Subcutaneous abdominal adipose tissue (tissue), 5 donors: Measurements from ENCODE around the gene HORMAD2.
A peak's percentile ranks its signal among the peaks of the same experiment; 100 is the strongest.
"Not testable (repeated sequence)": the region's sequence is repeated elsewhere in the genome, so short reads cannot be mapped to it uniquely, and the experiment has no call there.

Experiments
- H3K27ac ChIP-seq: one replicate; pipeline ENCODE4 v1.7.0; 2013; ENCODE audit warnings: low read depth, mild to moderate bottlenecking, inconsistent platforms, low read length, moderate library complexity
- H3K27me3 ChIP-seq, 5 donors: one replicate each; pipeline ENCODE4 v1.7.0; 2013; ENCODE audit warnings: low read length in 5 of 5, inconsistent platforms in 1 of 5; ENCODE audit not compliant: control insufficient read depth in 5 of 5, insufficient read depth in 4 of 5
- H3K36me3 ChIP-seq, 5 donors: one replicate each; pipeline ENCODE4 v1.7.0; 2013; ENCODE audit warnings: low read length in 5 of 5; ENCODE audit not compliant: control insufficient read depth in 5 of 5, insufficient read depth in 5 of 5
- H3K4me1 ChIP-seq, 5 donors: one replicate each; pipeline ENCODE4 v1.7.0; 2013; ENCODE audit warnings: low read length in 5 of 5, mild to moderate bottlenecking in 3 of 5, moderate library complexity in 1 of 5; ENCODE audit not compliant: control insufficient read depth in 5 of 5, insufficient read depth in 5 of 5
- H3K4me3 ChIP-seq, 5 donors: one replicate each; pipeline ENCODE4 v1.7.0; 2013; ENCODE audit warnings: low read length in 5 of 5, low read depth in 1 of 5
- H3K9ac ChIP-seq, 5 donors: one replicate each; pipeline ENCODE4 v1.7.0; 2013; ENCODE audit warnings: low read length in 5 of 5, mild to moderate bottlenecking in 4 of 5, moderate library complexity in 3 of 5
- H3K9me3 ChIP-seq, 5 donors: one replicate each; pipeline ENCODE4 v1.7.0; 2013; ENCODE audit warnings: low read length in 5 of 5; ENCODE audit not compliant: control insufficient read depth in 5 of 5
- donor health status: healthy.
- donor health status: healthy.
- donor health status: healthy.
- donor health status: healthy.
- donor health status: healthy.

HORMAD2 gene

GRCh38 chr22:30211124-30211820 lies 131.0 kb downstream of the HORMAD2 start:
- Histone ChIP-seq H3K27ac (no peak overlapping the region), H3K9ac (no peak overlapping the region), H3K27me3 (peaks cover 0 to 46% (median 18%) of the 10 kb centered on the region in 5 donors), H3K36me3 (no peaks in the 10 kb centered on the region), H3K4me1 (peaks cover 4 to 31% (median 24%) of the 10 kb centered on the region in 5 donors), H3K4me3 (no peak overlapping the region), H3K9me3 (no peaks in the 10 kb centered on the region)

- H3K4me1 ChIP-seq: peaks cover 4 to 28% (median 20%) of the 10 kb centered on the region in 5 donors
- H3K36me3 ChIP-seq: no peaks in the 10 kb centered on the region
- peaks cover 0 to 37% (median 18%) of the 10 kb centered on the region in 5 donors for H3K27me3 ChIP-seq
- no peaks in the 10 kb centered on the region for H3K9me3 ChIP-seq
- H3K4me3 ChIP-seq: no peak overlapping the region
- no peak overlapping the region for H3K27ac ChIP-seq
- H3K9ac ChIP-seq: no peak overlapping the region
These were observed 132.2 kb downstream of the HORMAD2 start for GRCh38 chr22:30212363-30212995.

GRCh38 chr22:30212996-30213441 lies 132.8 kb downstream of the HORMAD2 start:
- peak overlapping the region in 1 of 5 donors; percentile 0 for H3K4me3 ChIP-seq
- H3K9ac ChIP-seq: peak overlapping the region in 1 of 5 donors; percentile 11
- H3K4me1 ChIP-seq: peaks cover 4 to 28% (median 19%) of the 10 kb centered on the region in 5 donors
- H3K27ac ChIP-seq: no peak overlapping the region
- H3K27me3 ChIP-seq: peaks cover 0 to 36% (median 18%) of the 10 kb centered on the region in 5 donors
- H3K9me3 ChIP-seq: no peaks in the 10 kb centered on the region
- H3K36me3 ChIP-seq: no peaks in the 10 kb centered on the region

- no peak overlapping the region for H3K27ac ChIP-seq
- no peak overlapping the region for H3K9ac ChIP-seq
- peaks cover 0 to 25% (median 13%) of the 10 kb centered on the region in 5 donors for H3K27me3 ChIP-seq
- peaks cover 4 to 14% (median 13%) of the 10 kb centered on the region in 5 donors for H3K4me1 ChIP-seq
- no peaks in the 10 kb centered on the region for H3K9me3 ChIP-seq
- no peaks in the 10 kb centered on the region for H3K36me3 ChIP-seq
- H3K4me3 ChIP-seq: no peak overlapping the region
These were observed 134.6 kb downstream of the HORMAD2 start for GRCh38 chr22:30214703-30215407.

- peaks cover 4 to 14% (median 13%) of the 10 kb centered on the region in 5 donors for H3K4me1 ChIP-seq
- not testable (repeated sequence) for H3K9ac ChIP-seq, H3K27ac ChIP-seq, H3K4me3 ChIP-seq, H3K9me3 ChIP-seq, H3K36me3 ChIP-seq
- peaks cover 0 to 27% (median 12%) of the 10 kb centered on the region in 5 donors for H3K27me3 ChIP-seq
These were observed 136.0 kb downstream of the HORMAD2 start for GRCh38 chr22:30216272-30216671.

- peaks cover under 1 to 27% (median 16%) of the 10 kb centered on the region in 5 donors for H3K27me3 ChIP-seq
- H3K36me3 ChIP-seq: no peaks in the 10 kb centered on the region
- peaks cover 4 to 14% (median 13%) of the 10 kb centered on the region in 5 donors for H3K4me1 ChIP-seq
- H3K9ac ChIP-seq: no peak overlapping the region
- H3K4me3 ChIP-seq: no peak overlapping the region
- H3K9me3 ChIP-seq: no peaks in the 10 kb centered on the region
- H3K27ac ChIP-seq: no peak overlapping the region
These were observed 136.4 kb downstream of the HORMAD2 start for GRCh38 chr22:30216710-30217109.

GRCh38 chr22:30217698-30218560 lies 137.7 kb downstream of the HORMAD2 start:
- Histone ChIP-seq H3K9ac (no peak overlapping the region), H3K27ac (no peak overlapping the region), H3K9me3 (no peaks in the 10 kb centered on the region), H3K27me3 (peaks cover 8 to 38% (median 24%) of the 10 kb centered on the region in 5 donors), H3K36me3 (no peaks in the 10 kb centered on the region), H3K4me1 (peaks cover 0 to 7% (median 5%) of the 10 kb centered on the region in 5 donors), H3K4me3 (no peak overlapping the region)

GRCh38 chr22:30219049-30219654 lies 138.9 kb downstream of the HORMAD2 start:
- Histone ChIP-seq H3K4me3 (no peak overlapping the region), H3K36me3 (no peaks in the 10 kb centered on the region), H3K27ac (no peak overlapping the region), H3K4me1 (no peaks in the 10 kb centered on the region), H3K9ac (no peak overlapping the region), H3K27me3 (peaks cover 14 to 41% (median 26%) of the 10 kb centered on the region in 5 donors), H3K9me3 (no peaks in the 10 kb centered on the region)

GRCh38 chr22:30219668-30220278 lies 139.5 kb downstream of the HORMAD2 start:
- Histone ChIP-seq H3K9ac (no peak overlapping the region), H3K4me1 (no peaks in the 10 kb centered on the region), H3K4me3 (no peak overlapping the region), H3K27ac (no peak overlapping the region), H3K9me3 (no peaks in the 10 kb centered on the region), H3K36me3 (no peaks in the 10 kb centered on the region), H3K27me3 (peaks cover 14 to 37% (median 28%) of the 10 kb centered on the region in 5 donors)
